Stomach (tissue), 9 donors: ENCODE data around the gene MRPS15. TPM values are rescaled to one million over a fixed set of nuclear protein-coding genes. Genes with fewer than 3 reads are reported as not detected.
A peak's percentile ranks its signal among the peaks of the same experiment; 100 is the strongest.

Experiments
- DNase-seq, 2 donors: peaks; one replicate each; pipeline versions ENCODE4 v3.0.0 to v3.0.0-alpha.2; 2013 to 2019
- H3K27ac ChIP-seq, 5 donors: fragments of 200-600 bp in 4 of 5; sonication (generic) in 4 of 5; one replicate each; pipeline ENCODE4 v1.5.1; 2013 to 2019; ENCODE audit warnings: mild to moderate bottlenecking in 1 of 5, moderate library complexity in 1 of 5
- H3K27me3 ChIP-seq, 3 donors: fragments of 200-600 bp; sonication (generic); one replicate each; pipeline ENCODE4 v1.5.1; 2017 to 2019; ENCODE audit warnings: mixed run types in 1 of 3
- H3K36me3 ChIP-seq, 4 donors: fragments of 200-600 bp; sonication (generic); 1 replicate in 3 of 4; 2 replicates in 1 of 4; pipeline ENCODE4 v1.5.1; 2016 to 2019
- H3K4me1 ChIP-seq, 4 donors: fragments of 200-600 bp; sonication (generic); one replicate each; pipeline ENCODE4 v1.5.1; 2016 to 2019
- H3K4me3 ChIP-seq, 4 donors: fragments of 200-600 bp; sonication (generic) in 3 of 4; one replicate each; pipeline ENCODE4 v1.5.1; 2016 to 2019; ENCODE audit warnings: mild to moderate bottlenecking in 1 of 4
- H3K9me3 ChIP-seq, 4 donors: fragments of 200-600 bp; sonication (generic); one replicate each; pipeline ENCODE4 v1.5.1; 2016 to 2019
- EP300 ChIP-seq: sonication (generic); formaldehyde crosslinking; IDR thresholded peaks from one replicate; pipeline ENCODE4 v1.6.1; 2017; ENCODE audit warnings: antibody characterized with exemption
- POLR2A ChIP-seq, 4 donors: fragments of 450-650 bp; IDR thresholded peaks; one replicate each; pipeline ENCODE4 v1.6.1; 2016; ENCODE audit warnings: antibody characterized with exemption in 4 of 4, control low read depth in 2 of 4, mild to moderate bottlenecking in 1 of 4, moderate library complexity in 1 of 4
- POLR2AphosphoS5 ChIP-seq, 3 donors: sonication (generic); formaldehyde crosslinking; IDR thresholded peaks; one replicate each; pipeline ENCODE4 v1.6.1; 2016; ENCODE audit warnings: antibody characterized with exemption in 3 of 3
- WGBS, 5 donors: extraction: QIAGEN DNeasy Blood & Tissue Kit in 3 of 5; methylation state at CpG; one replicate each; pipeline versions ENCODE4 v1.1.5 to v1.1.7; 2013 to 2018; 5-methylcytosine and 5-hydroxymethylcytosine counted together
- intact Hi-C: fragments of 100-400 bp; cut with DNase I; formaldehyde crosslinking; loops from one replicate; pipeline ENCODE4 v1.15.1; 2023; ENCODE audit warnings: low total_unique reads
- polyA plus RNA-seq, 3 donors: library from polyadenylated mRNA; stranded (reverse); fragments of 200-250 nt; gene quantifications; one replicate each; pipeline ENCODE4 v1.2.3, GENCODE V29; 2013
- total RNA-seq, 5 donors: library from RNA; depleted of rRNA; stranded (reverse); fragments of >200 nt; gene quantifications; one replicate each; pipeline versions ENCODE4 v1.1.0 to v1.2.3, GENCODE V29; 2014 to 2016
- TF ChIP-seq, protein P1 (sequence below), 7 experiments: fragments of 450-650 bp in 4 of 7; fragments of 200-600 bp in 3 of 7; sonication (generic) in 3 of 7; IDR thresholded peaks; one replicate each; pipeline ENCODE4 v1.5.1; 2016 to 2019; ENCODE audit warnings: antibody characterized with exemption in 7 of 7, control low read depth in 2 of 7, mild to moderate bottlenecking in 1 of 7
- donor health status: healthy with polysubstance abuse.
- donor health status: Bipolar disorder and iron deficiency.
- donor health status: healthy.

MRPS15 gene
- total and polyA plus RNA-seq, 8 donors: 21.9 to 163 (median 91.9) TPM

GRCh38 chr1:36432616-36433015, 31.6 kb downstream of the MRPS15 start:
- peak overlapping the region in 3 of 5 donors; percentile 35 to 62 (median 58) for H3K27ac ChIP-seq
- peak; percentile 44 to 54 for DNase-seq
- WGBS, 5 donors: 21 to 50% (median 47%) methylated on average over 4 of the region's 4 CpGs

GRCh38 chr1:36425791-36426190, 38.4 kb downstream of the MRPS15 start:
- Histone ChIP-seq H3K9me3 (no peaks in the 10 kb centered on the region), H3K27me3 (no peaks in the 10 kb centered on the region), H3K27ac (no peak overlapping the region), H3K4me3 (no peak overlapping the region), H3K4me1 (peaks cover 0 to 6% (median 2%) of the 10 kb centered on the region in 4 donors), H3K36me3 (peaks cover 12 to 71% (median 39%) of the 10 kb centered on the region in 4 donors)
- DNase-seq: no peak
- intact Hi-C loops: no loop called here
- TF ChIP-seq, protein P1, sequence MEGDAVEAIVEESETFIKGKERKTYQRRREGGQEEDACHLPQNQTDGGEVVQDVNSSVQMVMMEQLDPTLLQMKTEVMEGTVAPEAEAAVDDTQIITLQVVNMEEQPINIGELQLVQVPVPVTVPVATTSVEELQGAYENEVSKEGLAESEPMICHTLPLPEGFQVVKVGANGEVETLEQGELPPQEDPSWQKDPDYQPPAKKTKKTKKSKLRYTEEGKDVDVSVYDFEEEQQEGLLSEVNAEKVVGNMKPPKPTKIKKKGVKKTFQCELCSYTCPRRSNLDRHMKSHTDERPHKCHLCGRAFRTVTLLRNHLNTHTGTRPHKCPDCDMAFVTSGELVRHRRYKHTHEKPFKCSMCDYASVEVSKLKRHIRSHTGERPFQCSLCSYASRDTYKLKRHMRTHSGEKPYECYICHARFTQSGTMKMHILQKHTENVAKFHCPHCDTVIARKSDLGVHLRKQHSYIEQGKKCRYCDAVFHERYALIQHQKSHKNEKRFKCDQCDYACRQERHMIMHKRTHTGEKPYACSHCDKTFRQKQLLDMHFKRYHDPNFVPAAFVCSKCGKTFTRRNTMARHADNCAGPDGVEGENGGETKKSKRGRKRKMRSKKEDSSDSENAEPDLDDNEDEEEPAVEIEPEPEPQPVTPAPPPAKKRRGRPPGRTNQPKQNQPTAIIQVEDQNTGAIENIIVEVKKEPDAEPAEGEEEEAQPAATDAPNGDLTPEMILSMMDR (IDR thresholded peaks at IDR 0.05): no peak
- TF ChIP-seq EP300 (no peak), POLR2AphosphoS5 (IDR thresholded peaks at IDR 0.05) (no peak)
- WGBS, 5 donors: 60 to 77% (median 73%) methylated on average over 4 of the region's 4 CpGs

More at GRCh38 chr1:36432616-36433015, 31.6 kb downstream of the MRPS15 start:
- TF ChIP-seq EP300 (no peak), POLR2AphosphoS5 (IDR thresholded peaks at IDR 0.05) (no peak), POLR2A (IDR thresholded peaks at IDR 0.05) (no peak)
- TF ChIP-seq, protein P1 (IDR thresholded peaks at IDR 0.05): no peak
- Histone ChIP-seq H3K9me3 (no peaks in the 10 kb centered on the region), H3K27me3 (no peaks in the 10 kb centered on the region), H3K36me3 (peaks cover 12 to 66% (median 35%) of the 10 kb centered on the region in 4 donors), H3K4me3 (no peak overlapping the region), H3K4me1 (peaks cover 0 to 21% (median 16%) of the 10 kb centered on the region in 4 donors)
- intact Hi-C loops: no loop called here

GRCh38 chr1:36421649-36422048, 42.5 kb downstream of the MRPS15 start:
- intact Hi-C loops: no loop called here
- H3K4me3 ChIP-seq: no peak overlapping the region
- no peak for TF ChIP-seq POLR2A (IDR thresholded peaks at IDR 0.05)
- H3K27me3 ChIP-seq: no peaks in the 10 kb centered on the region
- no peak overlapping the region for H3K27ac ChIP-seq
- peaks cover 0 to 21% (median 6%) of the 10 kb centered on the region in 4 donors for H3K4me1 ChIP-seq
- no peak for DNase-seq
- 86 to 89% (median 88%) methylated on average over 7 of the region's 7 CpGs for WGBS, 5 donors
- H3K36me3 ChIP-seq: peaks cover 4 to 69% (median 36%) of the 10 kb centered on the region in 4 donors
- no peaks in the 10 kb centered on the region for H3K9me3 ChIP-seq

DNA sequence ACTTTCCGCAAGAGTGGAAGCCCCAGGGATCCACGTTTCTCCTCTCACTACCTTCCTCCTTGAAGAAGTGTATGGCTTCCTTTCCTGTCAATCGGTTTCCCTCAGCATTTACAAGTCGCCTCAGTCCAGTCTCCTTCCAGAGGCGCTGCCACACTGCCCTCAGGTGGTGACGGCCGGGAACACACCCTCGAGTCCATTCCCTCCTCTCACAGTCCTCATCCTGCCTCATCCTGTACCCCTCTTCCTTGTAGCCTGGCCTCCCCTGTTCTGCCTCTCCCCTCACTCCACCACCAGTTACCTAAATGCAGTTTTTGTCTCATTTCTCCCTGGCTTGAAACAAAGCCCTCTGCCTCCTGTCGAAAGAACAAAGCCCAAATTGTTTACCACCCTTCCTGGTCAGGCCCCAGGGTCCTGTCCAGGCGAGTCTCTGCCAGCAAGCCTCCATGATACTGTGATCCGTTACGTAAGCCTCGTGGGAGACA, 43.3 kb downstream of the MRPS15 start:
- H3K27ac ChIP-seq: peak overlapping the region in 3 of 5 donors; percentile 4 to 46 (median 37)

More for the DNA sequence above, 43.3 kb downstream of the MRPS15 start:
- H3K4me3 ChIP-seq: peak overlapping the region in 1 of 4 donors; percentile 7
- DNase-seq: peak; percentile 91 to 94
- H3K4me1 ChIP-seq: peaks cover 0 to 21% (median 6%) of the 10 kb centered on the region in 4 donors
- TF ChIP-seq POLR2A (IDR thresholded peaks at IDR 0.05): no peak
- peak in 1 of 3 donors; percentile 78 for TF ChIP-seq POLR2AphosphoS5 (IDR thresholded peaks at IDR 0.05)
- TF ChIP-seq, protein P1 (IDR thresholded peaks at IDR 0.05): peak in 5 of 7 experiments; percentile 88 to 94 (median 91)
- peaks cover 4 to 63% (median 36%) of the 10 kb centered on the region in 4 donors for H3K36me3 ChIP-seq
- WGBS, 5 donors: 13 to 18% (median 15%) methylated on average over 13 of the region's 13 CpGs
- intact Hi-C loops: no loop called here
- no peaks in the 10 kb centered on the region for H3K27me3 ChIP-seq
- H3K9me3 ChIP-seq: no peaks in the 10 kb centered on the region
